ENCODE results near the gene PTPRE.

DNA sequence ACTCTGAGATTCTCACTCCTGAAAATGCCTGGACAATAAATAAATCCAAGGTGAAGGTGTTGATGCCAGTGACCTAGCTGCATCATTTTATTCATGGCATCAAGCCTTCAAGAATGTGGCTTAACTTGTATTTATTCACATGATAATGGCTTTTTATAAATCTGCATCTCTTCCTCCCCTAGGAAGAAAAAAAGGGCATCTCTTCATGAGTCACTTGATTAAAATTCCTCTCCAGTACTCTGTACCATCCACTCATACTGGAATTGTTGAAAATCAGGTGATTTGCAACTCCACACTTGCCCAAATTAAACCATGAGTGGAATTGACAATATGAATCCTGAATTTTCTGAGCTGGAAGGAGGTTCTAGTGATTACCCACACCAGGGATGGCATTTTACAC, 30.2 kb downstream of the PTPRE start:
- TF ChIP-seq, protein P1, sequence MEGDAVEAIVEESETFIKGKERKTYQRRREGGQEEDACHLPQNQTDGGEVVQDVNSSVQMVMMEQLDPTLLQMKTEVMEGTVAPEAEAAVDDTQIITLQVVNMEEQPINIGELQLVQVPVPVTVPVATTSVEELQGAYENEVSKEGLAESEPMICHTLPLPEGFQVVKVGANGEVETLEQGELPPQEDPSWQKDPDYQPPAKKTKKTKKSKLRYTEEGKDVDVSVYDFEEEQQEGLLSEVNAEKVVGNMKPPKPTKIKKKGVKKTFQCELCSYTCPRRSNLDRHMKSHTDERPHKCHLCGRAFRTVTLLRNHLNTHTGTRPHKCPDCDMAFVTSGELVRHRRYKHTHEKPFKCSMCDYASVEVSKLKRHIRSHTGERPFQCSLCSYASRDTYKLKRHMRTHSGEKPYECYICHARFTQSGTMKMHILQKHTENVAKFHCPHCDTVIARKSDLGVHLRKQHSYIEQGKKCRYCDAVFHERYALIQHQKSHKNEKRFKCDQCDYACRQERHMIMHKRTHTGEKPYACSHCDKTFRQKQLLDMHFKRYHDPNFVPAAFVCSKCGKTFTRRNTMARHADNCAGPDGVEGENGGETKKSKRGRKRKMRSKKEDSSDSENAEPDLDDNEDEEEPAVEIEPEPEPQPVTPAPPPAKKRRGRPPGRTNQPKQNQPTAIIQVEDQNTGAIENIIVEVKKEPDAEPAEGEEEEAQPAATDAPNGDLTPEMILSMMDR (IDR thresholded peaks at IDR 0.05): no peak
- TF ChIP-seq POLR2A (IDR thresholded peaks at IDR 0.05): no peak

Data from lower leg skin (tissue), 3 donors.